Smooth muscle cell (in vitro differentiated cells): ENCODE measurements around the gene POLR2J3. TPM values are rescaled to one million over a fixed set of nuclear protein-coding genes. Genes with fewer than 3 reads are reported as not detected.
"Not testable (repeated sequence)": the region's sequence is repeated elsewhere in the genome, so short reads cannot be mapped to it uniquely, and the experiment has no call there.

Experiments
- DNase-seq: peaks from one replicate; lab custom pipeline; 2025; ENCODE audit not compliant: unreplicated experiment; lab: John Stamatoyannopoulos, UW
- H2AFZ ChIP-seq: fragments of 200-600 bp; sonication (generic); 2 replicates; pipeline ENCODE4 v1.6.0; 2016; ENCODE audit warnings: antibody characterized with exemption, low read depth, mild to moderate bottlenecking
- H3F3A ChIP-seq: fragments of 200-600 bp; sonication (generic); 2 replicates; pipeline ENCODE4 v1.6.0; 2017; ENCODE audit warnings: antibody characterized with exemption, low read depth
- H3K27ac ChIP-seq: fragments of 200-600 bp; sonication (generic); 2 replicates; pipeline ENCODE4 v1.5.1; 2016; ENCODE audit warnings: low read depth, mild to moderate bottlenecking
- H3K27me3 ChIP-seq: fragments of 200-600 bp; sonication (generic); 2 replicates; pipeline ENCODE4 v1.6.1; 2016; ENCODE audit warnings: low read depth, mild to moderate bottlenecking
- H3K36me3 ChIP-seq: fragments of 200-600 bp; sonication (generic); 2 replicates; pipeline ENCODE4 v1.5.1; 2016; ENCODE audit warnings: low read depth
- H3K4me1 ChIP-seq: fragments of 200-600 bp; sonication (generic); 2 replicates; pipeline ENCODE4 v1.5.1; 2016; ENCODE audit warnings: low read depth
- H3K4me2 ChIP-seq: fragments of 200-600 bp; sonication (generic); 2 replicates; pipeline ENCODE4 v1.6.0; 2016; ENCODE audit warnings: mild to moderate bottlenecking
- H3K4me3 ChIP-seq: fragments of 200-600 bp; sonication (generic); 2 replicates; pipeline ENCODE4 v1.5.1; 2016; ENCODE audit warnings: mild to moderate bottlenecking
- H3K79me2 ChIP-seq: fragments of 200-600 bp; sonication (generic); 2 replicates; pipeline ENCODE4 v1.6.0; 2016; ENCODE audit warnings: low read depth, mild to moderate bottlenecking
- H3K9ac ChIP-seq: fragments of 200-600 bp; sonication (generic); 2 replicates; pipeline ENCODE4 v1.6.0; 2016; ENCODE audit warnings: low read depth
- H3K9me3 ChIP-seq: fragments of 200-600 bp; sonication (generic); replicated peaks from 2 replicates; pipeline ENCODE4 v1.5.1; 2016; ENCODE audit warnings: low read depth
- H4K20me1 ChIP-seq: fragments of 200-600 bp; sonication (generic); 2 replicates; pipeline ENCODE4 v1.6.0; 2016; ENCODE audit warnings: low read depth
- WGBS: methylation state at CpG from one replicate; pipeline ENCODE4 v1.1.7; 2016; ENCODE audit warnings: low lambda C conversion rate; 5-methylcytosine and 5-hydroxymethylcytosine counted together
- polyA plus RNA-seq: library from polyadenylated mRNA; unstranded; fragments of >200 nt; fragmentation: Nextera tagmentation; extraction: Ambion mirVana; gene quantifications from 2 replicates; pipeline ENCODE4 v1.2.1, GENCODE V29; 2016
- total RNA-seq: library from RNA; depleted of rRNA; stranded (reverse); fragments of >200 nt; gene quantifications from 2 replicates; pipeline ENCODE4 v1.2.3, GENCODE V29; 2014

Gene POLR2J3
- total and polyA plus RNA-seq, 2 experiments from 2014 or later = 2.8 to 54.2 TPM

GRCh38 chr7:102520797-102521196, 51.6 kb downstream of the POLR2J3 start:
- DNase-seq, H3F3A ChIP-seq, H3K36me3 ChIP-seq, H3K9ac ChIP-seq, H3K4me1 ChIP-seq, H3K27ac ChIP-seq, H3K27me3 ChIP-seq, H3K79me2 ChIP-seq, H3K4me3 ChIP-seq, H3K4me2 ChIP-seq, H2AFZ ChIP-seq, H3K9me3 ChIP-seq, H4K20me1 ChIP-seq: not testable (repeated sequence)
- WGBS = no CpG with 5 or more reads among the region's 5 CpGs

- H3K4me3 ChIP-seq, H3K4me2 ChIP-seq: not testable (repeated sequence)
These were observed 54.7 kb downstream of the POLR2J3 start, which contains the start of gene RASA4B for GRCh38 chr7:102517550-102518147. Gene RASA4B, minus strand, starts transcription at chr7:102517777. Its CDS starts 67 bp downstream, at chr7:102517710.

More at GRCh38 chr7:102517550-102518147, 54.7 kb downstream of the POLR2J3 start, which contains the start of gene RASA4B:
- H3K4me1 ChIP-seq, H3K27ac ChIP-seq, H3F3A ChIP-seq, H3K79me2 ChIP-seq, H3K9me3 ChIP-seq, DNase-seq, H3K36me3 ChIP-seq, H4K20me1 ChIP-seq, H2AFZ ChIP-seq, H3K9ac ChIP-seq, H3K27me3 ChIP-seq: not testable (repeated sequence)
- WGBS = no CpG with 5 or more reads among the region's 61 CpGs

Other genes with a start within 250 kb of the POLR2J3 start
- gene SPDYE6, start 216.1 kb downstream of the POLR2J3 start, total RNA-seq = not detected in 2 replicates
- 0.66 TPM in 1 of 2 replicates, not detected in the other for gene SPDYE6, start 216.1 kb downstream of the POLR2J3 start, polyA plus RNA-seq
- 14.3 and 17.2 TPM in 2 replicates for gene PRKRIP1, start 176.2 kb downstream of the POLR2J3 start, total RNA-seq
- gene PRKRIP1, start 176.2 kb downstream of the POLR2J3 start, polyA plus RNA-seq = 34.5 and 51.9 TPM in 2 replicates
- gene ORAI2, start 139.0 kb downstream of the POLR2J3 start, total RNA-seq = 43.0 and 47.1 TPM in 2 replicates
- 66.1 and 69.8 TPM in 2 replicates for gene ORAI2, start 139.0 kb downstream of the POLR2J3 start, polyA plus RNA-seq
- gene ALKBH4, start 107.7 kb downstream of the POLR2J3 start, total RNA-seq = 7.0 and 17.7 TPM in 2 replicates
- gene ALKBH4, start 107.7 kb downstream of the POLR2J3 start, polyA plus RNA-seq = 15.7 and 16.0 TPM in 2 replicates
- gene LRWD1, start 107.6 kb downstream of the POLR2J3 start, total RNA-seq = 10.0 and 13.1 TPM in 2 replicates
- 21.2 and 23.5 TPM in 2 replicates for gene LRWD1, start 107.6 kb downstream of the POLR2J3 start, polyA plus RNA-seq
- gene POLR2J, start 93.7 kb downstream of the POLR2J3 start, total RNA-seq = 12.7 and 13.1 TPM in 2 replicates
- gene POLR2J, start 93.7 kb downstream of the POLR2J3 start, polyA plus RNA-seq = 92.2 and 94.4 TPM in 2 replicates
- gene RASA4B, start 54.8 kb downstream of the POLR2J3 start, total RNA-seq = 2.1 and 4.2 TPM in 2 replicates
- 3.5 and 4.6 TPM in 2 replicates for gene RASA4B, start 54.8 kb downstream of the POLR2J3 start, polyA plus RNA-seq
- 0.40 TPM in 1 of 2 replicates, not detected in the other for gene UPK3BL2, start 28.9 kb downstream of the POLR2J3 start, total RNA-seq
- 0.75 and 3.6 TPM in 2 replicates for gene UPK3BL2, start 28.9 kb downstream of the POLR2J3 start, polyA plus RNA-seq
- not detected in 2 replicates for gene SPDYE2, start 21.4 kb downstream of the POLR2J3 start, total RNA-seq
- gene SPDYE2, start 21.4 kb downstream of the POLR2J3 start, polyA plus RNA-seq = 0.86 and 3.1 TPM in 2 replicates
- 6.9 and 12.2 TPM in 2 replicates for gene RASA4, start 44.2 kb upstream of the POLR2J3 start, total RNA-seq
- gene RASA4, start 44.2 kb upstream of the POLR2J3 start, polyA plus RNA-seq = 6.9 and 11.6 TPM in 2 replicates
- 6.6 and 16.6 TPM in 2 replicates for gene UPK3BL1, start 70.2 kb upstream of the POLR2J3 start, total RNA-seq
- 21.1 and 25.0 TPM in 2 replicates for gene UPK3BL1, start 70.2 kb upstream of the POLR2J3 start, polyA plus RNA-seq
- gene SPDYE2B, start 77.7 kb upstream of the POLR2J3 start, total RNA-seq = not detected in 2 replicates
- gene SPDYE2B, start 77.7 kb upstream of the POLR2J3 start, polyA plus RNA-seq = not detected in 2 replicates
- 0.90 and 2.9 TPM in 2 replicates for gene POLR2J2, start 99.1 kb upstream of the POLR2J3 start, total RNA-seq
- gene POLR2J2, start 99.1 kb upstream of the POLR2J3 start, polyA plus RNA-seq = 0.10 and 2.4 TPM in 2 replicates
- gene FAM185A, start 176.4 kb upstream of the POLR2J3 start, total RNA-seq = 2.0 and 6.0 TPM in 2 replicates
- gene FAM185A, start 176.4 kb upstream of the POLR2J3 start, polyA plus RNA-seq = 5.3 and 6.3 TPM in 2 replicates